Measurements from ENCODE around the gene VMO1.

The VMO1 gene

GRCh38 chr17:4823373-4824089 is 37.4 kb upstream of the VMO1 start:
- H3K79me2 ChIP-seq (ENCODE audit: low read length), result no peaks in the 10 kb centered on the region
- H4K20me1 ChIP-seq (ENCODE audit: insufficient read depth, low read length), result no peaks in the 10 kb centered on the region
- H3K27me3 ChIP-seq (replicated peaks; ENCODE audit: insufficient read depth, low read length), result 0 out of 2 replicates have a peak, but pooled peaks cover under 1% of the 10 kb centered on the region
- H3K4me3 ChIP-seq (ENCODE audit: low read length), result no peak overlapping the region
- TF ChIP-seq EZH2 (optimal IDR thresholded peaks at IDR 0.05; ENCODE audit: low read depth, low read length), result no peak
- no peak for TF ChIP-seq CTCF (IDR thresholded peaks at IDR 0.05; ENCODE audit: low read length)
- TF ChIP-seq EZH2phosphoT487 (IDR thresholded peaks at IDR 0.05; ENCODE audit: low read length), result no peak
- no peak for DNase-seq
- no peaks in the 10 kb centered on the region for H3K4me1 ChIP-seq (ENCODE audit: low read length)
- H3K4me2 ChIP-seq (ENCODE audit: low read depth, low read length), result no peak overlapping the region
- H3K9me3 ChIP-seq (replicated peaks; ENCODE audit: insufficient read depth, low read length), result no peaks in the 10 kb centered on the region
- H3K27ac ChIP-seq (ENCODE audit: low read length), result no peak overlapping the region
- no peaks in the 10 kb centered on the region for H3K9me2 ChIP-seq (replicated peaks; ENCODE audit: insufficient read depth, low read length)
- H3F3A ChIP-seq (ENCODE audit: insufficient read depth, low read length), result no peaks in the 10 kb centered on the region
- no peaks in the 10 kb centered on the region for H3K36me3 ChIP-seq (replicated peaks; ENCODE audit: insufficient read depth, low read length)
- no peak overlapping the region for H2AFZ ChIP-seq (ENCODE audit: low read length)
- no peak overlapping the region for H3K9ac ChIP-seq (ENCODE audit: low read length)

GRCh38 chr17:4822835-4823234 is 36.7 kb upstream of the VMO1 start:
- TF ChIP-seq EZH2phosphoT487 (IDR thresholded peaks at IDR 0.05; ENCODE audit: low read length) (no peak), CTCF (IDR thresholded peaks at IDR 0.05; ENCODE audit: low read length) (no peak)
- H3K9ac ChIP-seq (ENCODE audit: low read length), result no peak overlapping the region

DNA sequence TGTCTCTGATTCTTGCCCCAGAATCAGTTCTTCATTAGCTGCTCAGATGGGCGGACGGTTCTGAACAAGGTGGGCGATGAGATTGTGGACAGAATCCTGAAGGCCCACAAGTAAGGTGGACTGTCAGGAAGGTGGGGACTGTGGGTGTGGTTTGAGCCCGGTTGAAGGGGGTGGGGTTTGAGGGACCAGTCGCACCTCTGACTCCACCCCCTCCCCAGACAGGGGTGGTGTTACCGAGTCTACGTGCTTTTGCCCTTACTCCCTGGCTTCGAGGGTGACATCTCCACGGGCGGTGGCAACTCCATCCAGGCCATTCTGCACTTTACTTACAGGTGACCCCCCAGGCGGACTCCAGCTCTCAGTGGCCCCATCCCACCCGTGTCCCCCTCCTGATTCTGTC is 32.1 kb upstream of the VMO1 start:
- Histone ChIP-seq H3K9me2 (replicated peaks; ENCODE audit: insufficient read depth, low read length) (no peaks in the 10 kb centered on the region), H3K9me3 (replicated peaks; ENCODE audit: insufficient read depth, low read length) (no peaks in the 10 kb centered on the region), H3K27ac (ENCODE audit: low read length) (no peak overlapping the region), H3K36me3 (replicated peaks; ENCODE audit: insufficient read depth, low read length) (no peaks in the 10 kb centered on the region), H2AFZ (ENCODE audit: low read length) (no peak overlapping the region), H3K27me3 (replicated peaks; ENCODE audit: insufficient read depth, low read length) (no peaks in the 10 kb centered on the region), H4K20me1 (ENCODE audit: insufficient read depth, low read length) (no peaks in the 10 kb centered on the region), H3K4me1 (ENCODE audit: low read length) (no peaks in the 10 kb centered on the region), H3K79me2 (ENCODE audit: low read length) (no peaks in the 10 kb centered on the region), H3F3A (ENCODE audit: insufficient read depth, low read length) (no peaks in the 10 kb centered on the region), H3K4me2 (ENCODE audit: low read depth, low read length) (no peak overlapping the region), H3K9ac (ENCODE audit: low read length) (no peak overlapping the region), H3K4me3 (ENCODE audit: low read length) (no peak overlapping the region)
- TF ChIP-seq CTCF (IDR thresholded peaks at IDR 0.05; ENCODE audit: low read length) (no peak), EZH2 (optimal IDR thresholded peaks at IDR 0.05; ENCODE audit: low read depth, low read length) (no peak), EZH2phosphoT487 (IDR thresholded peaks at IDR 0.05; ENCODE audit: low read length) (no peak)
- no peak for DNase-seq

More at GRCh38 chr17:4822835-4823234, 36.7 kb upstream of the VMO1 start:
- H3F3A ChIP-seq (ENCODE audit: insufficient read depth, low read length), result no peaks in the 10 kb centered on the region
- no peak overlapping the region for H3K4me2 ChIP-seq (ENCODE audit: low read depth, low read length)
- H3K27ac ChIP-seq (ENCODE audit: low read length), result no peak overlapping the region
- no peaks in the 10 kb centered on the region for H3K27me3 ChIP-seq (replicated peaks; ENCODE audit: insufficient read depth, low read length)
- H3K79me2 ChIP-seq (ENCODE audit: low read length), result no peaks in the 10 kb centered on the region
- no peaks in the 10 kb centered on the region for H3K4me1 ChIP-seq (ENCODE audit: low read length)
- no peaks in the 10 kb centered on the region for H3K9me3 ChIP-seq (replicated peaks; ENCODE audit: insufficient read depth, low read length)
- H4K20me1 ChIP-seq (ENCODE audit: insufficient read depth, low read length), result no peaks in the 10 kb centered on the region
- DNase-seq, result no peak
- no peaks in the 10 kb centered on the region for H3K9me2 ChIP-seq (replicated peaks; ENCODE audit: insufficient read depth, low read length)
- no peaks in the 10 kb centered on the region for H3K36me3 ChIP-seq (replicated peaks; ENCODE audit: insufficient read depth, low read length)
- no peak overlapping the region for H2AFZ ChIP-seq (ENCODE audit: low read length)
- H3K4me3 ChIP-seq (ENCODE audit: low read length), result no peak overlapping the region

Measured in MM.1S (cell line).